Spinal cord (tissue), 10 donors: Measurements from ENCODE around the gene TMIE. TPM values are rescaled to one million over a fixed set of nuclear protein-coding genes. Genes with fewer than 3 reads are reported as not detected.
"Not testable (repeated sequence)": the region's sequence is repeated elsewhere in the genome, so short reads cannot be mapped to it uniquely, and the experiment has no call there.

ENCODE experiments used
- DNase-seq, 6 donors: peaks; one replicate each; pipeline versions ENCODE4 v3.0.0 to v3.0.0-alpha.2; 2013 to 2015; ENCODE audit warnings: low spot score in 6 of 6, low read depth in 4 of 6
- H3K27ac ChIP-seq: one replicate; pipeline ENCODE4 v1.5.1; 2013; ENCODE audit warnings: low read depth, low read length, control low read depth
- H3K27me3 ChIP-seq: one replicate; pipeline ENCODE4 v1.6.1; 2013; ENCODE audit warnings: low read length; ENCODE audit not compliant: control insufficient read depth, insufficient read depth
- H3K36me3 ChIP-seq: one replicate; pipeline ENCODE4 v1.6.1; 2013; ENCODE audit warnings: low read length; ENCODE audit not compliant: control insufficient read depth, insufficient read depth
- H3K4me1 ChIP-seq: one replicate; pipeline ENCODE4 v1.6.1; 2013; ENCODE audit warnings: low read length; ENCODE audit not compliant: control insufficient read depth, insufficient read depth
- H3K4me3 ChIP-seq: one replicate; pipeline ENCODE4 v1.5.1; 2013; ENCODE audit warnings: low read depth, low read length, control low read depth
- H3K9me3 ChIP-seq: one replicate; pipeline ENCODE4 v1.6.1; 2013; ENCODE audit warnings: low read length; ENCODE audit not compliant: control insufficient read depth, insufficient read depth
- WGBS: methylation state at CpG from one replicate; pipeline ENCODE4 v1.1.5; 2013; ENCODE audit warnings: missing lambda C conversion rate; ENCODE audit not compliant: insufficient coverage; 5-methylcytosine and 5-hydroxymethylcytosine counted together
- polyA plus RNA-seq, 2 donors: library from polyadenylated mRNA; unstranded; fragments of 120-200 nt; gene quantifications; one replicate each; pipeline ENCODE4 v1.2.1, GENCODE V29; 2013; ENCODE audit not compliant: insufficient read length in 2 of 2
- total RNA-seq, 2 donors: library from RNA; depleted of rRNA in 1 of 2; stranded (reverse); fragments of 120-200 nt in 1 of 2; fragments of >200 nt in 1 of 2; gene quantifications; one replicate each; pipeline versions ENCODE4 v1.2.3 to v1.2.4, GENCODE V29; 2013 to 2014
- donor health status: healthy.

The TMIE gene
- total and polyA plus RNA-seq, 4 donors = 1.5 to 6.8 (median 4.0) TPM

- 85% methylated on average over 6 of the region's 9 CpGs for WGBS
- Histone ChIP-seq H3K36me3 (no peaks in the 10 kb centered on the region), H3K9me3 (no peaks in the 10 kb centered on the region), H3K4me1 (no peaks in the 10 kb centered on the region), H3K4me3 (no peak overlapping the region), H3K27me3 (no peaks in the 10 kb centered on the region), H3K27ac (no peak overlapping the region)
- DNase-seq = no peak
These were observed 32.0 kb downstream of the TMIE start for GRCh38 chr3:46733026-46733800.

- Histone ChIP-seq H3K27ac (no peak overlapping the region), H3K9me3 (no peaks in the 10 kb centered on the region), H3K27me3 (no peaks in the 10 kb centered on the region), H3K36me3 (no peaks in the 10 kb centered on the region), H3K4me1 (no peaks in the 10 kb centered on the region), H3K4me3 (no peak overlapping the region)
- 63% methylated on average over 4 of the region's 4 CpGs for WGBS
- DNase-seq = no peak
These were observed 33.6 kb downstream of the TMIE start for GRCh38 chr3:46734773-46735172.

DNA sequence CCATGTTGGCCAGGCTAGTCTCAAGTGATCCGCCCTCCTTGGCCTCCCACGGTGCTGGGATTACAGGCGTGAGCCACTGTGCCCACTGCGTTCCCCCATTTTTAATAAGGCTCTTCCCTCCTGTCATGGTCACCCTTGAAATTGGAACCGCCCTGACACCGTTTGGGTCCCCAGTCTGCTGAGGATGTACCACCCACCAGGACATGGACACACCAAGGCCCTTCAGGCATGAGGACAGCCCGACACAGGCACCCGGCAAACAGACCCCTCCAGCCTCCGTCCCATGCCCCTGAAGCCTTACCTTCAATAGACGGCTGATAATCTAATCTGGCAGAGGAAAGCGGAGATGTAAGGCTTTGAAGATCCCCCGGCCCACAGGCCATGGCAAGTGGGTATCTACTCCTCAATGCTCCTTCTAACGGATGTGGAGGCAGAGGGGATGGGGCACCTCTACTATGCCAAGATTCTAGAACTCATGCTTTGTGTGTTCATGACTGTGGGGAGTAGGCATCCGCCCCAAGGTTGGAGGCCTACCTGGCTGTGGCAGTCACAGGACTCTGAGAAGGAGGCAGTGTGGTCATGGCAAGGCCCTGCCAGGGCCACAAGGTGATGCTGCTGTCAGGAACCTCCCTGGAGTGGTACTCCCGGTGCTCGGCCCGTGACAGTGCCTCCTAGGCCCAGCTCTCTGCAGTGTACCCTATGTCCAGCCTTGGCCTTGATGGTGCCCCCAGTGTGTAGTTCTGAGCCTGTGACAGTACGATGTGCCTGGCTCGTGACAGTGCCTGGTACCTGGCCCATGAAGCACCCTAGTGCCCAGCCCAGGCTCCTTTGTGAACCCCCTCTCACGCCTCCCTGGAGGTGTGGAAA is 35.0 kb downstream of the TMIE start:
- Histone ChIP-seq H3K36me3 (no peaks in the 10 kb centered on the region), H3K4me1 (no peaks in the 10 kb centered on the region), H3K9me3 (no peaks in the 10 kb centered on the region), H3K4me3 (no peak overlapping the region), H3K27ac (no peak overlapping the region), H3K27me3 (no peaks in the 10 kb centered on the region)
- WGBS = 92% methylated on average over 19 of the region's 20 CpGs
- DNase-seq = no peak

DNA sequence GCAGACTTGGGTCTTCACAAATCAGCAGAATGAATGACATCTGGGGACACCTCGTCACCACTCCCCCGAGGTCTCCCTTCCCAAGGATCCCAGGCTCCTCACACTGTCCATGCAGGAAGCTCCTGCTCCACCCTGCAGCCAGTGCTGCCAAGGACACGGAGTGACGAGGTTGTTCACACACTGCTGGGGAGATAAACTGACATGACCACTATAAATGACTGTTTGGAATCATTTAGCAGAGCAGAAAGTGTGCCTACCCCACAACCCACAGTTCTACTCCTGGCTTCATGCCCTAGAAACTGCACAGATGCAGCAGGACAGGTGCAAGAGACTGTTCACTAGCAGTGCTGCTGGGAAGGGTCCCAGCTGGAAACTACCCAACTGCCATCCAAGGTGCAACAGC is 36.1 kb downstream of the TMIE start:
- no peaks in the 10 kb centered on the region for H3K9me3 ChIP-seq
- DNase-seq = peak in 2 of 6 donors; percentile 8 to 48
- H3K4me1 ChIP-seq = no peaks in the 10 kb centered on the region
- H3K36me3 ChIP-seq = no peaks in the 10 kb centered on the region
- H3K27me3 ChIP-seq = no peaks in the 10 kb centered on the region
- no peak overlapping the region for H3K4me3 ChIP-seq
- 74% methylated on average over 3 of the region's 4 CpGs for WGBS
- no peak overlapping the region for H3K27ac ChIP-seq

DNA sequence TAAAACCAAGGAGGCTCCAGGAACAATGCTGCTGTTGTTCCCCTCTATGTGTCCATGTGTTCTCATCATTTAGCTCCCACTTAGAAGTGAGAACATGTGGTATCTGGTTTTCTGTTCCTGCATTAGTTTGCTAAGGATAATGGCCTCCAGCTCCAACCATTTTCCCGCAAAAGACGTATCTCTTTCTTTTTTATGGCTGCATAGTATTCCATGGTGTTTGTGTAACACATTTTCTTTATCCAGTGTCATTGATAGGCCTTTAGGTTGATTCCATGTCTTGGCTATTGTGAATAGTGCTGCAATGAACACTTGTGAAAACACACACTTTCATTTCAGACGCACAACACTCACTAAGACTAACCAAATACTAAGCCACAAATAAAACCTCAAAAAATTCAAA is 38.4 kb downstream of the TMIE start:
- not testable (repeated sequence) for H3K27me3 ChIP-seq, H3K27ac ChIP-seq, H3K4me3 ChIP-seq, DNase-seq, H3K36me3 ChIP-seq, H3K4me1 ChIP-seq, H3K9me3 ChIP-seq
- WGBS = 60% methylated on average over 1 of the region's 3 CpGs

DNA sequence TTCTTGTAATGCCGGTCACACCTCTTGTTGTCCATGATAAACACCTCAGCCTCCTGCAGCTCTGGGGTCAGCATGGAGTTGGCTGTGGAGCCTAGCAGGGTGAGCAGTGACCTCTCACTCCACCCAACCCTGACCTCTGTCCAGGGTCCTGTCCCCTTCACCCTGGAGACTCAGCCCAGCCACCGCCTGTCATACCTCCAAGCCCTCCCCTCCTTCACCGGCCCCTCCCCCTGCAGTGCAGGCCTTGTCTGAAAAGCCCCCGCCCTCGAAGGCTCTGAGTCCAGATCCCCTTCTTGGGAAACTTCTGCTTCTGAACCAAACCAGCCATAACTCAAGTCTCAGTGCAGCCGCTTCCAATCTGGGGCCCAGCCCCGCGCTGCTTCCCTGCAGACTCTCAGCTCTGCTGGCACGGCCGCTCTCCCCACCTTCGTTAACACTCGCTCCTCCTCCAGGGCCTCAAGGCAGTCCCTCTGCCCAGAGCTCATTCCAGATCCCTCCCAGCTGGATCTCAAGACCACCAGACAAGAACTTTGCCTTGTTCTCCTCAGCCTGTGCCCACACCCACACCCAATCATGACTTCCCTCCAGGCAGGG is 41.9 kb downstream of the TMIE start:
- H3K4me3 ChIP-seq = no peak overlapping the region
- WGBS = 66% methylated on average over 12 of the region's 12 CpGs
- DNase-seq = no peak
- no peaks in the 10 kb centered on the region for H3K4me1 ChIP-seq
- no peaks in the 10 kb centered on the region for H3K27me3 ChIP-seq
- no peak overlapping the region for H3K27ac ChIP-seq
- no peaks in the 10 kb centered on the region for H3K36me3 ChIP-seq
- no peaks in the 10 kb centered on the region for H3K9me3 ChIP-seq

- no peaks in the 10 kb centered on the region for H3K4me1 ChIP-seq
- H3K36me3 ChIP-seq = no peaks in the 10 kb centered on the region
- H3K9me3 ChIP-seq = no peaks in the 10 kb centered on the region
- H3K27me3 ChIP-seq = no peaks in the 10 kb centered on the region
- H3K4me3 ChIP-seq = no peak overlapping the region
- DNase-seq = no peak
- H3K27ac ChIP-seq = no peak overlapping the region
These were observed 45.5 kb downstream of the TMIE start for GRCh38 chr3:46746711-46747110.

- Histone ChIP-seq H3K36me3 (no peaks in the 10 kb centered on the region), H3K4me1 (no peaks in the 10 kb centered on the region), H3K27me3 (no peaks in the 10 kb centered on the region), H3K27ac (no peak overlapping the region), H3K4me3 (no peak overlapping the region), H3K9me3 (no peaks in the 10 kb centered on the region)
- no peak for DNase-seq
- WGBS = 83% methylated on average over 1 of the region's 2 CpGs
These were observed 47.0 kb downstream of the TMIE start for GRCh38 chr3:46748170-46748569.

DNA sequence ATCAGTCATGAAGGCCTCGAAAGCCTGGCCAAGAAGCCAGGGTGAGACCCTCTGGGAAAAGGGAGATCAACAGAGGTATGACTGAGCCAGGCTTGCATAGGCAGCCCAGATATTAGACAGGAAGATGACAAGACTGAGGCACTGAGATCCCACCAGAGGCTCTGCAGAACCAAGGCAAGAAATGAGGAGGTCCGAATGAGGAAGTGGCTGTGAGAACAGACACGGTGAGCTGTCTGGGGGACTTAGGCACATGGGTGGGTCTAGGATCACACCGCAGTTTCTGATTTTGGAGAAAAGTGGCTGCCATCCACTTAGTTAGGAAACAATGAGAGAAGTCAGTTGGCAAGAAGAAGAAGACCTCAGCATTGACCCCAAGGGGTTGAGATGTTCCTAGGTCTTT is 47.9 kb downstream of the TMIE start:
- Histone ChIP-seq H3K4me1 (no peaks in the 10 kb centered on the region), H3K36me3 (no peaks in the 10 kb centered on the region), H3K9me3 (no peaks in the 10 kb centered on the region), H3K27ac (no peak overlapping the region), H3K27me3 (no peaks in the 10 kb centered on the region), H3K4me3 (no peak overlapping the region)
- DNase-seq = no peak
- 92% methylated on average over 4 of the region's 4 CpGs for WGBS
